Measurements from ENCODE around the gene SMG1. TPM values are rescaled to one million over a fixed set of nuclear protein-coding genes. Genes with fewer than 3 reads are reported as not detected.

Gene SMG1
- total and polyA plus RNA-seq, 10 of the 15 experiments (the other 5 are each of a cell fraction or from before 2014, with no cell fraction given): 3.9 to 66.7 (median 37.0) TPM

DNA sequence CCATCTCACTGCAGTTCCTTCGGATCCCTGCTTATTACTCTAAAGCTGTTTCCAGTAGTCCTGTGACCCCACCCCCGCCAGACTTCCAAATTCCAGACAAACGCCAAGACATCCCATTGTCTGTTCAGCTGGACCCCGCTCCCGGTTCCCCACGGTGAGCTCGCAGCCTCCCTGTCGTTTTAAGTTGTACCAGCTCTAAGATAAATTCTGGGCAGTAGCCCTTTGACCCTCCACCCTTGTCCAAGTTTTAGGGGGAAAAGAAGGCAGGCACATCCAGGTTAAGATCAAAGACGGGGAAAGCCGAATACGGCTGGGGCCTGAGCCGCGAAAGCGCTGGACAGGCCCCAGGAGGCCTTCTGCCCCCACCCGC, 125.4 kb downstream of the SMG1 start:
- no peaks in the 10 kb centered on the region for H3K27me3 ChIP-seq (replicated peaks in 1 of 2; ENCODE audit: control insufficient read depth in 2 of 2, insufficient read depth in 2 of 2, low read length in 1 of 2)
- BruUV-seq (replicated peaks): no TSS peak
- H3K4me1 ChIP-seq (ENCODE audit: control insufficient read depth, insufficient read depth, low read length): peaks cover 12% of the 10 kb centered on the region
- WGBS (ENCODE audit: insufficient coverage, insufficient replicate concordance, low lambda C conversion rate, missing lambda C conversion rate): under 1% methylated on average over 15 of the region's 15 CpGs
- H3K4me2 ChIP-seq (ENCODE audit: control insufficient read depth, insufficient read depth): peak overlapping the region; percentile 86
- intact Hi-C loops (cut with micrococcal nuclease; ENCODE audit: unreplicated experiment): loop anchor here (1.0 to 5.0 kb wide), 2 partner anchors 127 to 169 kb away; partner anchors contain the start of gene SMG1
- SMC1A ChIA-PET (ENCODE audit: uncharacterized antibody, unreplicated experiment): interaction anchor here (1.0 to 7.2 kb wide), 4 partner anchors 9 to 169 kb away, joined by 5 to 64 read pairs (median 19); partner anchors contain the start of gene RPS15A
- DNase-seq (ENCODE audit: low read depth, low spot score): no peak
- H2AFZ ChIP-seq (ENCODE audit: control insufficient read depth, low read depth, low read length): peak overlapping the region; percentile 48; the same call in 1 of the 2 replicates
- H4K20me1 ChIP-seq (ENCODE audit: control insufficient read depth, insufficient read depth): no peaks in the 10 kb centered on the region
- in situ Hi-C loops (cut with MboI): loop anchor here (5.0 kb wide), 1 partner anchor 172 kb away; no protein-coding TSS in a partner anchor
- H3K27ac ChIP-seq (ENCODE audit: control insufficient read depth, insufficient read depth): peak overlapping the region; percentile 93
- H3K9me3 ChIP-seq (replicated peaks; ENCODE audit: control insufficient read depth, insufficient read depth, low read length): no peaks in the 10 kb centered on the region
- no peak for ATAC-seq
- POLR2A ChIA-PET: interaction anchor here (0.5 to 8.9 kb wide), 7 partner anchors 9 to 1803 kb away, joined by 3 to 128 read pairs (median 4); partner anchors contain the start of genes COQ7 and RPS15A
- TF ChIP-seq NRF1 (conservative IDR thresholded peaks at IDR 0.05; ENCODE audit: low read depth, low read length) (no peak), CEBPB (IDR thresholded peaks at IDR 0.05; ENCODE audit: borderline replicate concordance in 1 of 2, low read depth in 2 of 2, low read length in 2 of 2) (no peak), SMARCA5 (IDR thresholded peaks at IDR 0.05) (no peak), NBN (IDR thresholded peaks at IDR 0.05) (no peak), SRF (IDR thresholded peaks at IDR 0.05; ENCODE audit: low read depth in 2 of 2, low read length in 2 of 2) (no peak), JUND (IDR thresholded peaks at IDR 0.05; ENCODE audit: low read depth, low read length) (no peak), IKZF2 (IDR thresholded peaks at IDR 0.05) (0 out of 4 replicates have a peak, but pooled peaks of 1 of the 2 experiments have one; percentile 33), DPF2 (IDR thresholded peaks at IDR 0.05) (no peak), LARP7 (IDR thresholded peaks at IDR 0.05) (peak; percentile 25; the same call in 1 of the 2 replicates), TCF3 (IDR thresholded peaks at IDR 0.05; ENCODE audit: borderline replicate concordance, insufficient read depth, low read depth, low read length) (no peak)
- CTCF ChIA-PET: interaction anchor here (0.7 to 5.3 kb wide), 13 partner anchors 8 to 213 kb away, joined by 3 to 80 read pairs (median 5); partner anchors contain the start of gene RPS15A
- no peak for FAIRE-seq
- H3K36me3 ChIP-seq (ENCODE audit: control insufficient read depth in 2 of 2, insufficient read depth in 2 of 2, low read length in 1 of 2): peaks cover 0 to 5% of the 10 kb centered on the region in 2 experiments; a peak in 2 of 4 replicates
- RAD21 ChIA-PET (ENCODE audit: unreplicated experiment): interaction anchor here (0.6 to 6.9 kb wide), 7 partner anchors 8 to 267 kb away, joined by 3 to 71 read pairs (median 5); partner anchors contain the start of genes COQ7 and RPS15A
- peak overlapping the region; percentile 97 for H3K9ac ChIP-seq (ENCODE audit: control insufficient read depth, insufficient read depth, low read length)
- H3K79me2 ChIP-seq (ENCODE audit: control insufficient read depth, insufficient read depth, low read length): peaks cover 50% of the 10 kb centered on the region
- peak overlapping the region; percentile 91 for H3K4me3 ChIP-seq

All from GM12878 (cell line).